Heart left ventricle (tissue), 13 donors: ENCODE results near the gene EFCAB12.
"Not testable (repeated sequence)": the region's sequence is repeated elsewhere in the genome, so short reads cannot be mapped to it uniquely, and the experiment has no call there.

ENCODE experiments used
- POLR2A ChIP-seq, 2 donors: fragments of 450-650 bp; IDR thresholded peaks; one replicate each; pipeline ENCODE4 v1.6.1; 2017; ENCODE audit warnings: antibody characterized with exemption in 2 of 2, mild to moderate bottlenecking in 2 of 2, moderate library complexity in 2 of 2
- TF ChIP-seq, protein P1 (sequence below), 12 donors: fragments of 200-600 bp; sonication (generic) in 4 of 12; IDR thresholded peaks; one replicate each; pipeline versions ENCODE4 v1.5.0 to v1.8.0; 2018 to 2022; ENCODE audit warnings: antibody characterized with exemption in 12 of 12, mild to moderate bottlenecking in 5 of 12
- donor health status: ischemic (EF 13 %, LVEDD 7.1; RV severe dilation, severe dysfunction).
- donor health status: DM: no; HTN: yes; CAD: no.
- donor health status: DM: no; HTN: no; CAD: no.
- donor health status: ischemic (EF 25% LVEDD 6.9; RV normal size, moderate dysfunction).
- donor health status: ischemic (EF 25% LVEDD 5.7; RV mildly dilated, moderate dysfunction).
- donor health status: ischemic (EF 35%, LVEDD 5.7; RV mildly dilated, moderate dysfunction).
- donor health status: nonischemic (EF 11% LVEDD 7.7; RV severe dilation, severe dysfunction).
- donor health status: DM: yes; HTN: yes; CAD: no.
- donor health status: PGD.
- donor health status: ischemic (EF 29% LVEDD 5.4; RV normal size, mild dysfunction).
- donor health status: nonischemic (EF 23%, LVEDD 6.1; RV moderate dilation, normal function).

DNA sequence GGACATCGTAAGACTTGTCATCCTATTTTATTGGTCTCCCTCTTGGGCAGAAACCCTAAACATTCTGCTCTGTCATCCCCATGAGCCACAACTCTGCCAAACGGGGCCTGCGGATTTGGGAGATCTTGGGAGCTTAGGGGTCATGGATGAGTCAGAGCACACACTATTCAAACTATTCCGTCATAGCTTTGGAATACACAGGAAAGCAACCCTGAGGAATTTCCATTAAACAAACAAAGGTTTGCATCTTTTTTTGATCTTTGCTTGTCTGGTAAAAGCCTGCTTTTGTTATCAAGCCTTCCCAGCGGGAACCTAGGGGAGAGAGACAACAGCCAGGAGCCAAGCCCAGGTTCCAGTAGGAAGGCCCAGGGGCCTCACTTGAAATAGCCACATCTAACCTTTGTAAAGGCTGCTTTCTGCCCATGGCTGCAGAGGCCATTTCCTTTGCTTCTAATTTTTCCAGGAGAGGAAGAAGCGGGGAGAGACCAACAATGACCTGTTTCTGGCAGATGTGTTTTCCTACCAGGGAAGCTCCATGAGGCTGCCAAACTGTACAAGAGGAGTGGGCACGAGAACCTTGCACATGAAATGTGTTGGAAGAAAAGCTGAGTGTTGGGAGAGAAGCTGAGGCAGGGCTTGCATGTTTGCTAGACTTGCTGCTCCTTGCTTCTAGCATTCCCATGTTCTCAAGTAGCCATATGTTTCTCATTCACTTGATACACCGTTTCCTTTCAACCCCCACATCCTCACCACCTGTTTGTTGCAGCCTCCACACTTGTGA lies 39.5 kb downstream of the EFCAB12 start:
- TF ChIP-seq, protein P1, sequence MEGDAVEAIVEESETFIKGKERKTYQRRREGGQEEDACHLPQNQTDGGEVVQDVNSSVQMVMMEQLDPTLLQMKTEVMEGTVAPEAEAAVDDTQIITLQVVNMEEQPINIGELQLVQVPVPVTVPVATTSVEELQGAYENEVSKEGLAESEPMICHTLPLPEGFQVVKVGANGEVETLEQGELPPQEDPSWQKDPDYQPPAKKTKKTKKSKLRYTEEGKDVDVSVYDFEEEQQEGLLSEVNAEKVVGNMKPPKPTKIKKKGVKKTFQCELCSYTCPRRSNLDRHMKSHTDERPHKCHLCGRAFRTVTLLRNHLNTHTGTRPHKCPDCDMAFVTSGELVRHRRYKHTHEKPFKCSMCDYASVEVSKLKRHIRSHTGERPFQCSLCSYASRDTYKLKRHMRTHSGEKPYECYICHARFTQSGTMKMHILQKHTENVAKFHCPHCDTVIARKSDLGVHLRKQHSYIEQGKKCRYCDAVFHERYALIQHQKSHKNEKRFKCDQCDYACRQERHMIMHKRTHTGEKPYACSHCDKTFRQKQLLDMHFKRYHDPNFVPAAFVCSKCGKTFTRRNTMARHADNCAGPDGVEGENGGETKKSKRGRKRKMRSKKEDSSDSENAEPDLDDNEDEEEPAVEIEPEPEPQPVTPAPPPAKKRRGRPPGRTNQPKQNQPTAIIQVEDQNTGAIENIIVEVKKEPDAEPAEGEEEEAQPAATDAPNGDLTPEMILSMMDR (IDR thresholded peaks at IDR 0.05) = not testable (repeated sequence)
- not testable (repeated sequence) for TF ChIP-seq POLR2A (IDR thresholded peaks at IDR 0.05)
